Ovary (tissue), 9 donors: Measurements from ENCODE around the gene C16orf82. TPM values are rescaled to one million over a fixed set of nuclear protein-coding genes. Genes with fewer than 3 reads are reported as not detected.

Source experiments
- DNase-seq, 5 donors: peaks; one replicate each; pipeline ENCODE4 v3.0.0-alpha.2; 2019 to 2020
- H3K27ac ChIP-seq, 2 donors: fragments of 200-600 bp; one replicate each; pipeline versions ENCODE4 v1.5.1 to v1.8.0; 2019 to 2022
- H3K27me3 ChIP-seq: fragments of 200-600 bp; one replicate; pipeline ENCODE4 v1.8.0; 2022
- H3K36me3 ChIP-seq: fragments of 200-600 bp; sonication (generic); one replicate; pipeline ENCODE4 v1.5.1; 2019
- H3K4me1 ChIP-seq: one replicate; pipeline ENCODE4 v1.8.1; 2013; ENCODE audit warnings: mild to moderate bottlenecking, moderate library complexity; ENCODE audit not compliant: insufficient read depth
- H3K4me3 ChIP-seq: fragments of 200-600 bp; sonication (generic); one replicate; pipeline ENCODE4 v1.5.1; 2017
- H3K9me3 ChIP-seq, 2 donors: fragments of 200-600 bp in 1 of 2; sonication (generic) in 1 of 2; one replicate each; pipeline versions ENCODE4 v1.5.1 to v1.8.1; 2013 to 2019; ENCODE audit warnings: mild to moderate bottlenecking in 1 of 2, moderate library complexity in 1 of 2
- EP300 ChIP-seq: sonication (generic); formaldehyde crosslinking; IDR thresholded peaks from one replicate; pipeline ENCODE4 v1.6.1; 2017; ENCODE audit warnings: antibody characterized with exemption
- POLR2A ChIP-seq: fragments of 450-650 bp; IDR thresholded peaks from one replicate; pipeline ENCODE4 v1.6.1; 2017; ENCODE audit warnings: antibody characterized with exemption, mild to moderate bottlenecking, moderate library complexity
- WGBS, 3 donors: extraction: QIAGEN DNeasy Blood & Tissue Kit in 1 of 3; methylation state at CpG; one replicate each; pipeline versions ENCODE4 v1.1.5 to v1.1.7; 2013 to 2017; 5-methylcytosine and 5-hydroxymethylcytosine counted together
- intact Hi-C, 4 donors: fragments of 100-400 bp; cut with DNase I; formaldehyde crosslinking; loops; one replicate each; pipeline versions ENCODE4 v1.11.0 to v1.15.1; 2022 to 2023
- polyA plus RNA-seq, 2 donors: library from polyadenylated mRNA; stranded (reverse); fragments of 200-250 nt in 1 of 2; fragments of 350-450 nt in 1 of 2; fragmentation: Illumina TruSeq in 1 of 2; extraction: RNeasy Lipid Tissue Mini Kit (QIAGEN cat#74804) in 1 of 2; gene quantifications; one replicate each; pipeline ENCODE4 v1.2.3, GENCODE V29; 2013 to 2014
- total RNA-seq, 7 donors: library from RNA; depleted of rRNA in 2 of 7; stranded (reverse); fragments of >200 nt in 2 of 7; fragmentation: NEBNext Ultra II Directional in 3 of 7; extraction: Animal tissue kit (Norgen Biotek cat#: 25700) in 3 of 7; gene quantifications; one replicate each; pipeline versions ENCODE4 v1.1.0 to v1.2.4, GENCODE V29; 2016 to 2023
- TF ChIP-seq, protein P1 (sequence below), 3 donors: fragments of 450-650 bp in 2 of 3; fragments of 200-600 bp in 1 of 3; IDR thresholded peaks; one replicate each; pipeline versions ENCODE4 v1.5.1 to v1.8.0; 2016 to 2022; ENCODE audit warnings: antibody characterized with exemption in 3 of 3, mild to moderate bottlenecking in 1 of 3
- donor health status: DM: no; HTN: no; CAD: no; lungs with moderate emphysema.
- donor health status: DM: no; HTN: no; CAD: no.
- donor health status: Bipolar disorder and iron deficiency.
- donor health status: DM: yes; HTN: yes; CAD: no.
- donor health status: DM: no; HTN: no; CAD: no.
- donor health status: DM: yes; HTN: yes; CAD: no.

Gene C16orf82
- total and polyA plus RNA-seq, 9 donors: 0.12 TPM; not detected in 8

DNA sequence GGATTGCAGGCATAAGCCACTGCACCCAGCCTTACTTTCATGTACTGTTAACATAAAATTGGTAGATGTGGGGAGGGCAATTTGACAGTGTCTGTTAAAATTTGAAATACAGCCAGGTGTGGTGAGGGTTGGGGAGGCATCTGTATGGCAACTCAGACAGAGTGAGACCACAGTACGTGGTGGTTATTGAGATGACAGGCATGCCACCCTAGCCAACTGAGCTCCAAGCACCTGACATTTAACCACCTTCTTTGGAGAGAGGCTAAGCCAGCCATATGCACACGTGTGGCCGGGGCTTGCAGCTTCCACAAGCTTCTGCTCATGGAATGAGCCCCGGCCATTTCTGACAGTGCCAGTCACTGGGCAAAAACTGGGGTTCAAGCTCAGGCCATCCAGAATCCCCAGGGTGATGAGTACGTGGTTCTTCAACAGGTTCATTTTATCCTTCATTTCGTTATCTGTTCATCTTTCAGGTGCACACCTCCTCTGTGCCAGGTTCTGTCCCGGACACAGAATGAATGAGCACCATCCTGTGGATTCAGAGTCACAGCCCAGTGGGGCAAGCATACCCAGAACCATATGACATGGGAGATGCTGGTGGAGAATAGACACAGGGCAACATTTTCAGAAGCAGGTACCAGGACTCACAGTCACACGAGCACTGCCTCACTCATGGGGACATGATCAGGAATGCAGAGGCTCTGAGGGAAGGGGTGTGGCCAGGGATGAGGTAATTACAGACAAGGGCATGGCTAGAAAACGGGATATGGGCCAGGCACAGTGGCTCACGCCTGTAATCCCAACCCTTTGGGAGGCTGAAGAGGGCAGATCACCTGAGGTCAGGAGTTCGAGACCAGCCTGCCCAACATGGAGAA is 36.2 kb downstream of the C16orf82 start:
- TF ChIP-seq, protein P1, sequence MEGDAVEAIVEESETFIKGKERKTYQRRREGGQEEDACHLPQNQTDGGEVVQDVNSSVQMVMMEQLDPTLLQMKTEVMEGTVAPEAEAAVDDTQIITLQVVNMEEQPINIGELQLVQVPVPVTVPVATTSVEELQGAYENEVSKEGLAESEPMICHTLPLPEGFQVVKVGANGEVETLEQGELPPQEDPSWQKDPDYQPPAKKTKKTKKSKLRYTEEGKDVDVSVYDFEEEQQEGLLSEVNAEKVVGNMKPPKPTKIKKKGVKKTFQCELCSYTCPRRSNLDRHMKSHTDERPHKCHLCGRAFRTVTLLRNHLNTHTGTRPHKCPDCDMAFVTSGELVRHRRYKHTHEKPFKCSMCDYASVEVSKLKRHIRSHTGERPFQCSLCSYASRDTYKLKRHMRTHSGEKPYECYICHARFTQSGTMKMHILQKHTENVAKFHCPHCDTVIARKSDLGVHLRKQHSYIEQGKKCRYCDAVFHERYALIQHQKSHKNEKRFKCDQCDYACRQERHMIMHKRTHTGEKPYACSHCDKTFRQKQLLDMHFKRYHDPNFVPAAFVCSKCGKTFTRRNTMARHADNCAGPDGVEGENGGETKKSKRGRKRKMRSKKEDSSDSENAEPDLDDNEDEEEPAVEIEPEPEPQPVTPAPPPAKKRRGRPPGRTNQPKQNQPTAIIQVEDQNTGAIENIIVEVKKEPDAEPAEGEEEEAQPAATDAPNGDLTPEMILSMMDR (IDR thresholded peaks at IDR 0.05): no peak
- TF ChIP-seq POLR2A: no peak
- no peak for TF ChIP-seq EP300
- no peak for DNase-seq
- no peak overlapping the region for H3K27ac ChIP-seq
- no peaks in the 10 kb centered on the region for H3K4me1 ChIP-seq
- no peak overlapping the region for H3K4me3 ChIP-seq
- H3K9me3 ChIP-seq: no peaks in the 10 kb centered on the region
- no peaks in the 10 kb centered on the region for H3K36me3 ChIP-seq
- intact Hi-C loops: no loop called here
- WGBS, 3 donors: 60 to 66% (median 63%) methylated on average over 11 of the region's 11 CpGs
- no peaks in the 10 kb centered on the region for H3K27me3 ChIP-seq

DNA sequence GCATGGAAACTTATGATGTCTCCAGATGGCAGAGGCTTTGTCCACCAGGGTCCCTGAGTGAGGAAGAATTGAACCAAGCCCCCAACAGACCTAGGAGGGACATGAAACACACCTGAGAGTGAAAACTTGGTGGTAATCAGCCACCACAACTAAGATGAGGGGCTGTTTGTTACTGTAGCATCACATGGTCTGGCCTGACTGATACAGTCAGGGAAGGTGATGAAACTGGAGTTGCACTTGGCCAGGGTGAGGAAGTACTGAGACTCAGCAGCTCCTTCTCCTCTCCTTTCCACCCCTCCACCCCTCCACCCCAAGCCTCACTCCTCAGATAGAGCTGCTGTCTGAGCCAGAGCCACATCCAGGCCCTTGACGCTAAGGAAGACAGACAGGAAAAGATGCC is 37.2 kb downstream of the C16orf82 start:
- Histone ChIP-seq H3K27me3 (no peaks in the 10 kb centered on the region), H3K27ac (no peak overlapping the region), H3K36me3 (no peaks in the 10 kb centered on the region), H3K9me3 (no peaks in the 10 kb centered on the region), H3K4me1 (no peaks in the 10 kb centered on the region), H3K4me3 (no peak overlapping the region)
- WGBS, 3 donors: 50 to 71% (median 56%) methylated on average over 1 of the region's 1 CpG
- intact Hi-C loops: no loop called here
- TF ChIP-seq POLR2A (no peak), EP300 (no peak)
- TF ChIP-seq, protein P1 (IDR thresholded peaks at IDR 0.05): no peak
- no peak for DNase-seq

DNA sequence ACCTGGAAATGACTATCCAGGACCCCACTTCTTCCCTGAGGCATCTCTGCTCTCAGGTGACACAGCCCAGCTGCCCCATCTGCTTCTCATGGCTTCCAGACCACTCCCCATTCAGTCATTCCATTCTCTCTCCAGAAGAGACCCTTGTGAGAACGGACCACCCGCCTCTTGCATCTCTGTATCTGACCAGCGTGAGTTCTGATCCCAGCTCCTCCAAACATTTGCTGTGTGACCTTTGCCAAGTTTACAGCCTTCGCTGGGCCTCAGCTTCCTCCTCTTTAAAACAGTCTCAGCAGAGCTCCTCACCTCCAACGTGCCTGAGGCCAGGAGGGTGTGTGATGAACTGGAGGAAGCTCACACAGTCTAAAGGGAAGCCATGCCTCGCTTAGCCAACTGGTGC is 39.6 kb downstream of the C16orf82 start:
- Histone ChIP-seq H3K9me3 (no peaks in the 10 kb centered on the region), H3K27me3 (no peaks in the 10 kb centered on the region), H3K27ac (no peak overlapping the region), H3K36me3 (no peaks in the 10 kb centered on the region), H3K4me3 (no peak overlapping the region), H3K4me1 (no peaks in the 10 kb centered on the region)
- intact Hi-C loops: no loop called here
- no peak for DNase-seq
- WGBS, 3 donors: 81 to 86% (median 81%) methylated on average over 6 of the region's 6 CpGs
- TF ChIP-seq, protein P1 (IDR thresholded peaks at IDR 0.05): no peak
- no peak for TF ChIP-seq POLR2A
- TF ChIP-seq EP300: no peak

DNA sequence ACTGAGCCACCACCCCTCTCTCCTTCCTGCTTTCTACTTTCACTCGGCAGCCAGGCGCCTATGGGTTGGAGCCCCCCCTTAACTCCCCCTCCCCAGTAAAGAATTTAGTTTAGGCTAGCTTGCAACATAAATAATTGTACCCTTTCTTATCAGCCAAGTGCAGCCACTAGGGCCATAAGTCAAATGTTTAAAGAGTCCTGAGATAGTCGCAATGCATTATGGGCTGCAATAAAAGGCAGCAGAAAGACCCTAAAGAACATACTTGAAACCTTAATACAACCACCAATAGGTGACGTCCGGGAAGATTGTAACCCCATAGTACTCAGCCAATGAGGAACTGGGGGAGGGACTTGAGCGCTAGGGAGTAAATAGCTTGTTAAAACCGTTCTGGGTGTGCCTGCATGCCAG is 40.5 kb downstream of the C16orf82 start:
- TF ChIP-seq, protein P1 (IDR thresholded peaks at IDR 0.05): no peak
- TF ChIP-seq POLR2A (no peak), EP300 (no peak)
- H3K4me3 ChIP-seq: no peak overlapping the region
- WGBS, 3 donors: 30 to 46% (median 42%) methylated on average over 7 of the region's 7 CpGs
- no peaks in the 10 kb centered on the region for H3K4me1 ChIP-seq
- intact Hi-C loops: no loop called here
- no peak for DNase-seq
- H3K36me3 ChIP-seq: no peaks in the 10 kb centered on the region
- no peak overlapping the region for H3K27ac ChIP-seq
- H3K27me3 ChIP-seq: no peaks in the 10 kb centered on the region
- H3K9me3 ChIP-seq: no peaks in the 10 kb centered on the region
